Parathyroid adenoma (tissue), 2 donors: ENCODE data around the gene APBA1.

Source experiments
- H2AFZ ChIP-seq: fragments of 300-600 bp; sonication (generic); one replicate; pipeline ENCODE4 v1.7.0; 2017; ENCODE audit warnings: antibody characterized with exemption, mild to moderate bottlenecking
- H3K27ac ChIP-seq: fragments of 300-600 bp; sonication (generic); one replicate; pipeline ENCODE4 v1.7.0; 2017
- H3K27me3 ChIP-seq: fragments of 300-600 bp; sonication (generic); one replicate; pipeline ENCODE4 v1.7.0; 2017; ENCODE audit warnings: low read length; ENCODE audit not compliant: control insufficient read depth, insufficient read depth
- H3K36me3 ChIP-seq: fragments of 300-600 bp; sonication (generic); one replicate; pipeline ENCODE4 v1.7.0; 2017; ENCODE audit warnings: low read length; ENCODE audit not compliant: control insufficient read depth, insufficient read depth
- H3K4me1 ChIP-seq: fragments of 300-600 bp; sonication (generic); one replicate; pipeline ENCODE4 v1.7.0; 2017; ENCODE audit warnings: control low read depth
- H3K4me2 ChIP-seq: fragments of 300-600 bp; sonication (generic); one replicate; pipeline ENCODE4 v1.7.0; 2017; ENCODE audit warnings: low read length
- H3K4me3 ChIP-seq: fragments of 300-600 bp; sonication (generic); one replicate; pipeline ENCODE4 v1.7.0; 2017; ENCODE audit warnings: low read depth, low read length
- H3K79me2 ChIP-seq: fragments of 300-600 bp; sonication (generic); one replicate; pipeline ENCODE4 v1.7.0; 2017; ENCODE audit warnings: control low read depth
- H3K9ac ChIP-seq: fragments of 300-600 bp; sonication (generic); one replicate; pipeline ENCODE4 v1.7.0; 2017; ENCODE audit warnings: mild to moderate bottlenecking
- H3K9me3 ChIP-seq: fragments of 300-600 bp; sonication (generic); one replicate; pipeline ENCODE4 v1.7.0; 2017; ENCODE audit warnings: low read length; ENCODE audit not compliant: control insufficient read depth
- TF ChIP-seq, protein P1 (sequence below): fragments of 300-600 bp; sonication (generic); IDR thresholded peaks from one replicate; pipeline ENCODE4 v1.7.0; 2017; ENCODE audit warnings: antibody characterized with exemption, mild to moderate bottlenecking
- donor health status: primary hyperparathyroidism.

APBA1 gene

DNA sequence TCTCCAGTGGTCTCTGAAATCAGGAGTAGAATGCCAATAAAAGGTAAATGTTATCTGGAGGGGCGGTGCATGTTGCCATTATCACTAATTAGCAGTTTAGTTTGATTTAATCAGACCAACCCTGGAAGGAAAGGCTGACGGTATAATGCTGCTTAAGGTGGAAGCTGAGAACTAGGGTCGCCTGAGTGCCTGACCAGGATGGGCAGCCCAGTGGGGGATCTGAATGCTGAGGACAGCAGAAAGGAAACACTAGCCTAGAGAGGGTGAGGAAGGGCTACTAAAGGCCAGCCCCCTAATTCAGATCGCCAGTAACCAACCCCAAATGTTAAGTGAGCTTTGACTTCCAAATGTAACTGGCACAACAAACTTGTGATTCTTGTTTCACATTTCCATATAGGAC, 172.2 kb downstream of the APBA1 start:
- no peak overlapping the region for H3K4me2 ChIP-seq
- H3K79me2 ChIP-seq, result no peaks in the 10 kb centered on the region
- no peaks in the 10 kb centered on the region for H3K36me3 ChIP-seq
- H2AFZ ChIP-seq, result no peak overlapping the region
- no peak overlapping the region for H3K4me3 ChIP-seq
- TF ChIP-seq, protein P1, sequence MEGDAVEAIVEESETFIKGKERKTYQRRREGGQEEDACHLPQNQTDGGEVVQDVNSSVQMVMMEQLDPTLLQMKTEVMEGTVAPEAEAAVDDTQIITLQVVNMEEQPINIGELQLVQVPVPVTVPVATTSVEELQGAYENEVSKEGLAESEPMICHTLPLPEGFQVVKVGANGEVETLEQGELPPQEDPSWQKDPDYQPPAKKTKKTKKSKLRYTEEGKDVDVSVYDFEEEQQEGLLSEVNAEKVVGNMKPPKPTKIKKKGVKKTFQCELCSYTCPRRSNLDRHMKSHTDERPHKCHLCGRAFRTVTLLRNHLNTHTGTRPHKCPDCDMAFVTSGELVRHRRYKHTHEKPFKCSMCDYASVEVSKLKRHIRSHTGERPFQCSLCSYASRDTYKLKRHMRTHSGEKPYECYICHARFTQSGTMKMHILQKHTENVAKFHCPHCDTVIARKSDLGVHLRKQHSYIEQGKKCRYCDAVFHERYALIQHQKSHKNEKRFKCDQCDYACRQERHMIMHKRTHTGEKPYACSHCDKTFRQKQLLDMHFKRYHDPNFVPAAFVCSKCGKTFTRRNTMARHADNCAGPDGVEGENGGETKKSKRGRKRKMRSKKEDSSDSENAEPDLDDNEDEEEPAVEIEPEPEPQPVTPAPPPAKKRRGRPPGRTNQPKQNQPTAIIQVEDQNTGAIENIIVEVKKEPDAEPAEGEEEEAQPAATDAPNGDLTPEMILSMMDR, result no peak
- H3K27ac ChIP-seq, result no peak overlapping the region
- no peak overlapping the region for H3K9ac ChIP-seq
- H3K27me3 ChIP-seq, result no peaks in the 10 kb centered on the region
- H3K9me3 ChIP-seq, result no peaks in the 10 kb centered on the region
- H3K4me1 ChIP-seq, result no peaks in the 10 kb centered on the region

DNA sequence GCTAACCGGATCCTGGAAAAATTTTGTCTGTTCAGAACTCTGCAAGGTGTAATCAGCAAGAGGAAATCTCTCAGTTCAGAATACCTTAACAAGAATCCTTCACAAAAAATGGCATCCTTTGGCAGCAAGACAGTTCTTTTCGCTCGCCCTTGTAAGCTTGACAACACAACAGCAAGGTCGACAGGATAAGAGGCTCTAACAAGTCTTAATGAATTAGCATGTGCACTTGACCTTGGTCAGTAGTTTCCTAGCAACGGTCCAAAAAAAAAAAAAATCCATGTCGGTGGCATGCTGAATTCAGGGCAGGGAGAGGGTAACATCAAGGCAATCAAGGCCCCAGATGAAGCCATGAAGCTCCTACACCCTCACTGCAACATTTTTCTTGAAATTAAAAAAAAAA, 172.8 kb downstream of the APBA1 start:
- TF ChIP-seq, protein P1, result no peak
- H2AFZ ChIP-seq, result no peak overlapping the region

DNA sequence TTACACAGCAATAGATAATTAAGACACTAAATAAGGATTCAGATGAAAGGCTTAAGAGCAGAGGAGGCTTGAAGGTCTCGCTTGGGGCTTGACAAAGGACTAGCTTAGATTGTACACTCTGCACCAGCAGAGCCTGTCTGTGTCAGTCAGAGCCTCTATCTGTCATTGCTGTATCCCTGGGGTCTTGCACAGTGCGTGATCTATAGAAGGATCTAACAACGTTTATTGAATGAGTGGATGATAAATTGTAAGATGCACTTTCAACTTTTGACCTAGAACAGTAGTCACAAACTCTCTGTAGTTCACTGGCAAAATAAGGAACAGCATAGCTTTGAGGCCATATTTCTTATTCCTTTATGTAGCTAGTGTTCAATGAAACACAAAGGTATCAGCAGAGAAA, 173.7 kb downstream of the APBA1 start:
- H3K79me2 ChIP-seq, result no peaks in the 10 kb centered on the region
- no peaks in the 10 kb centered on the region for H3K36me3 ChIP-seq
- no peak overlapping the region for H3K9ac ChIP-seq
- H3K4me2 ChIP-seq, result no peak overlapping the region
- no peak overlapping the region for H2AFZ ChIP-seq
- no peaks in the 10 kb centered on the region for H3K9me3 ChIP-seq
- TF ChIP-seq, protein P1, result no peak
- no peak overlapping the region for H3K27ac ChIP-seq
- no peaks in the 10 kb centered on the region for H3K4me1 ChIP-seq
- H3K27me3 ChIP-seq, result no peaks in the 10 kb centered on the region
- H3K4me3 ChIP-seq, result no peak overlapping the region

More for the DNA sequence above, 172.8 kb downstream of the APBA1 start:
- H3K9ac ChIP-seq, result no peak overlapping the region
- H3K4me1 ChIP-seq, result no peaks in the 10 kb centered on the region
- H3K9me3 ChIP-seq, result no peaks in the 10 kb centered on the region
- no peak overlapping the region for H3K27ac ChIP-seq
- no peak overlapping the region for H3K4me2 ChIP-seq
- H3K36me3 ChIP-seq, result no peaks in the 10 kb centered on the region
- H3K79me2 ChIP-seq, result no peaks in the 10 kb centered on the region
- H3K4me3 ChIP-seq, result no peak overlapping the region
- H3K27me3 ChIP-seq, result no peaks in the 10 kb centered on the region

DNA sequence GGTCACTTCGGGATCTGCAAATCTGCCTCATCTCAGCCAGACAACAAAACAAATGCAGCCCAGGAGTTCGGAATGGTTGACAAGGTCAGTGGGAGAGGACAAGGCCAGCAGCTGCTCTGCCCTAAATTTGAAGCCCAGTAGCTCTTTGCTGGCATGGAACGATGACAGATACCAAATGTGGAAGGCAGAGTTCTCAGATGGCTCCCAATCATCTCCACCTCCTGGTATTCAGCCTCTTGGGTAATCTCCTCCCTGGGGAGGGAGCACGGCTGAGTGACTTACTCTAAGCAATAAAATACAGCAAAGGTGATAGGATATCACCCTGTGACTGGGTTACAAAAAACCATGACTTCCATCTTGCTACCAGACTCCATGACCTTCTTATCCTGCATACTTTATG, 174.4 kb downstream of the APBA1 start:
- no peaks in the 10 kb centered on the region for H3K79me2 ChIP-seq
- no peaks in the 10 kb centered on the region for H3K36me3 ChIP-seq
- H3K27me3 ChIP-seq, result no peaks in the 10 kb centered on the region
- H3K4me1 ChIP-seq, result no peaks in the 10 kb centered on the region
- no peak overlapping the region for H3K4me2 ChIP-seq
- no peak overlapping the region for H3K27ac ChIP-seq
- no peaks in the 10 kb centered on the region for H3K9me3 ChIP-seq
- H3K9ac ChIP-seq, result no peak overlapping the region
- TF ChIP-seq, protein P1, result no peak
- H2AFZ ChIP-seq, result no peak overlapping the region
- no peak overlapping the region for H3K4me3 ChIP-seq

DNA sequence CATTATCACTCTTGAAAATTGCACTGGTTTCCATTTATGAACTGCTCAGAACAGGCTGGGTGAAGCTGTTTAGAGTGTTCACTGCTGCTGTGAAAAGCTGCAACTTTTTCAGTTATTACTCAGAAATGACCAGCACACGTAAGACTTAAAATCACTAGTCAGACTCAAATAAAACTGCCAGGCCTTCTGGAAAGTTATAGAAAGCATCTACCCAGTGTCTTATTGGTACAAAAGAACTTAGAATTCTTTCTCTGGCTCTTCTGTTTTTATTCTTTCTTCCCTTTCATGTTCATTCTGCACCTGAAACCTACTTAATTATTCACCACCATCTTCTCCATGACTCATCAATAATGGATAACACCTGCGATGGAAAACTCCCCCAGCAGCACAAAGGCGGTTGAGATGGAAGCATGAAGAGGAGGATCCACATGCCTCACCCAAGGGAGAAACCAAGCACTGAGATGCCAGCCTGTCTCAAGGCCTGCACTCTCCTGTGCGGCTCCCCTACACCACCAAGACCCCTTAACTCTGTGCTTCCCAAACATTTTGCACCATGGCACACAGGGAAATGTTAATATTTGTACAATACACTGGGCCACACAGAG, 175.2 kb downstream of the APBA1 start:
- Histone ChIP-seq H3K36me3 (no peaks in the 10 kb centered on the region), H3K27ac (no peak overlapping the region), H3K27me3 (no peaks in the 10 kb centered on the region), H2AFZ (no peak overlapping the region), H3K79me2 (no peaks in the 10 kb centered on the region), H3K4me3 (no peak overlapping the region), H3K4me1 (no peaks in the 10 kb centered on the region), H3K9ac (no peak overlapping the region), H3K9me3 (no peaks in the 10 kb centered on the region), H3K4me2 (no peak overlapping the region)
- TF ChIP-seq, protein P1, result no peak
